GM19328 (cell line): Measurements from ENCODE around the gene FANCG.

Experiments
- ATAC-seq: cut with Tn5 transposase; IDR thresholded peaks from one replicate; pipeline ENCODE4 v1.9.1; 2021; ENCODE audit warnings: mild to moderate bottlenecking, moderate library complexity; ENCODE audit not compliant: unreplicated experiment

Gene FANCG

DNA sequence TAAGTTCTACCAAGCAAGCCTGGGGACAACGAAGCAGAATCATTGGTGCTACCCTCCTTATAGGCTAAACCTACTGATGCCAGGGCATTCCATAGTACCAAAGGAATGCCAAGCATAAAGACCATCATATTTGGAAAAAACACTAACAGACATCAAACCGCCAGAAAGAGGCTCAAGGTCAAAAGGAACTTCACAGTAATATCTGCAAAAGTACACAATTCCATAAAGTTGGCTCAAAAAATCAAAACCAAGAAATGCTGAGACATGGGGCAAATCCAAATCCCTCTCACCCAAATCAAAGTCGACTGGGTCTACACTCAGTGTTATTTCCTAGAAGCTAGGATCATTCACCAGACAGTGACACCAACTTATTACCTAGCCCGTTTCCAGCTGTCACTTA is 10.7 kb downstream of the FANCG start:
- ATAC-seq = no peak

- ATAC-seq = no peak
Measured at GRCh38 chr9:35067056-35067455, 12.7 kb downstream of the FANCG start.

GRCh38 chr9:35060548-35061207 is 19.1 kb downstream of the FANCG start:
- no peak for ATAC-seq

- ATAC-seq = no peak
Measured at GRCh38 chr9:35059438-35059837, 20.3 kb downstream of the FANCG start.

GRCh38 chr9:35057271-35057620 is 22.5 kb downstream of the FANCG start:
- ATAC-seq = no peak

DNA sequence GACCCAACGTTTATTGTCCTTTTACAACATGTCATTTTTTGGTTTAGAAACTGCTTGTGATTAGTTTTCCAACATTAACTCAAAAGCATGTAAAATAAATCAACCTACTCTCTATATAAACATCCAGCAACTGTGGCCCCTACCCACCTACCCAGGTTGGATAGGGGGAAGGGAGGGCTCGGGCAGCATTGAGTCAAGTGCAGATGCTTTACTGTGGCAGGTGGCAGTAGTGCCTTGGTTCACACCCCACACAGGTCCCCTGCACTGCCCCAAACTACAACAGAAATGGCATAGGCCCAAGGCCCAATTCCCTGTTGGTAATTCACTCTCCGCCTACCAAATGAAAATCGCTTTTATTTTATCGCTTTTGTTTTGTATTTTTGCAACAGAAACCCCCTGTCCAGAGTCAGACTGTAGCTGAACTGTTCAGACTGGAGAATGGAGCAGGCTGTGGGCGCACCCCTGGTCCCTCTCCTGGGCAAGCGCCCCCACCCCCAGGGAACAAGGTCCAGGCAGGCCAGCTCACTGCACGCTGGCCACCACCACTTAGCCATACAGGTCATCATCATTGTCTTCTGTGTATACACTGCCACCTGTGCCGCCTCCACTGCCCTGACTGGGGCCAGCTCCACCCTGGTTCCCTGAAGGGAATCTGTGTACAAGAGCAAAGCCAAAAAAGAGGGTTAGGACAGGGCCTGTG is 23.0 kb downstream of the FANCG start:
- ATAC-seq = no peak

GRCh38 chr9:35054871-35055644 is 24.7 kb downstream of the FANCG start:
- ATAC-seq = no peak

DNA sequence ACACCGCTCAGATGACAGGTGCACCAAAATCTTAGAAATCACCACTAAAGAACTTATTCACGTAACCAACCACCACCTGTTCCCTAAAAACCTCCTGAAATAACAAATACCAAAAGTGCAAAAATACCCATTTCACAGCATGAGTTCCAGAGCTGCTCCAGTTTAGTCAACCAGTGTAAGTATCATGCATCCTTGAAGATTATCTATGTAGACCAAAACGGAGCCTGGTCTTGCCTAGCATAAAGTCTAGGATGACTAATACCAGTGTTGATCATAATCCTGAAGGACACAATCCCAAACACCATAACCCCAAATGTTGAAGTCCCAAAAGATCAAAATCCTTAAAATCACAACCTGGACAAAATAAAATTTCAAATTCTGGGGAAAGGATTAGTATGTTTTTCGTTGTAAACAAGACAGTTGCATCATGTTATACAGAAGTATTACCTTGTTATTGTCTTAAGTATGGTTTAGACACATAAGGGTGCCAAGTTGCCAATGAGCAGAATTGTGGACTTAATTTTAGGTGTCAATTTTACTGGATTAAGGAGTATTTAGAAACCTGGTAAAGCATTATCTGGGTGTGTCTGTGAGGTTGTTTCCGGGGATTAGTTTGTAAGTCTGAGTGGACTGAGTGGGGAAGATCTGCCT is 25.4 kb downstream of the FANCG start:
- ATAC-seq = no peak

GRCh38 chr9:35051069-35051967 is 28.4 kb downstream of the FANCG start:
- no peak for ATAC-seq

GRCh38 chr9:35048511-35048910 is 31.2 kb downstream of the FANCG start:
- no peak for ATAC-seq

- ATAC-seq = no peak
Measured at GRCh38 chr9:35044071-35044470, 35.7 kb downstream of the FANCG start.

DNA sequence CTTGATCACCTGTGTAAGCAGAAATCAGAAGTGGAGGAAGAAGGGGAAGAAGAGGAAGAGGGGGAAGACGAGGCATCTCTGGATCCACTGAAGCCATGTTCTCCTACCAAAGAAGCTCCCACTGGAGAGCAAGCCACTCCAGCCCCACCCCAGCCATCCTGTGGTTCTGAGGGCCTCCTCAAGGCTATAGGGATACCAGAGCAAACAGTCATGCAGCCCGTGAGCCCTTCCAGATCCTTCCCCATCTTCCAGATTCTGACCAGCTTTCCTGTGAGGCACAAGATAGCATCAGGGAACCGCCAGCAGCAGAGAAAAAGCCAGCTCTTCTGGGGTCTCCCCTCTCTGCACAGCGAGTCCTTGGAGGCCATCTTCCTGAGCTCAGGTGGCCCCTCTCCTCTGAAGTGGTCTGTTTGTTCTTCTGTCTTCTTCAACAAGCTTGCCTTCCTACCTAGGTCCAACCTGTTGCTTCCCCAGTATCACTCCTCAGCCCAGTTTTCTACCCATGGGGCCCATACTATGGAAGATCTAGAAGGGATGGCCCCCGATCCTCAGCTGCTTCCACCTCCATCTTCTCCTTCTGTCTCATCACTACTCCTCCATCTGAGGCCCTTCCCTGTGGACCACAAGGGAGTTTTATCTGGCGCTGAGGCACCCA is 36.7 kb downstream of the FANCG start:
- no peak for ATAC-seq

- ATAC-seq = no peak
Measured at GRCh38 chr9:35042081-35042604, 37.6 kb downstream of the FANCG start.

DNA sequence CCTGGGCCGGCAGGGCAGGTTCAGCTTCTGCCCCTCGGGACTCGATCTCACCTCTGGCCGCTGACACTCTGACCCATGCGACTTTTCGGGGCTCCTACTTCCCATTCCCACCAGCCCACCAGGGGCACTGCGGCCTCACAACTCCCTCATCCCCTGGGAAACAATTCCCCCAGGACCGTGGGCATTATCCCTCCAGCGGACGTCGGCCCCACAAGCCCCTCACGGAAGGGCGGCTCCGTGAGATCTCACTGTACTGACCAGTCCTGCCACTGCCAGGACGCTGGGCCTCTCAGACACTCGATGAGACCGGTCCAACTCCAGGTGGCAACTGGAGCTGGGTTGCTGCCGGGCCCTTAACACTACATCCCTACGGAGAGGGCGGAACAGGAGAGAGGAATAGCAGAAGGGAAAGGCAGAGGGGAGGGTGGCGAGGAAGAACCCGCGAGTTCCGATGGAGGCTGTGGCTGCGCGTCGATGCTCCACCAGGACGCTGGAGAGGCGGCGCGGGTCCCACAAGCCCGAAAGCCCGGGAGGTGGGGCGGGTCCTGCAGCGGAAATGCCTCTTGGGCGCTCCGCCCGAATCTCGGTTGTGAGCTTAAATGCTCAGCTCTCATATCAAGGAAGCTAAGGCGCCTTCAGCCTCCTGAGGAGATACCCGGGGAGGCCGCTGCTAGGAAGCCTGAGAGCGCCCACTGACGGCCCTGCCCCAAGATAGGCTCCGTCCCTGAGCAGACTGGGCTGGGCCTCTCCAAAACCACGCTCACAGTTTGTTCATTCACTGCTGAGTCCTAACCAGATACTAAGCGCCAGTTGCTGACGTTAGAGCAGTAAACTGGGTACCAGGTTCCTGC is 43.7 kb downstream of the FANCG start:
- no peak for ATAC-seq

- ATAC-seq = no peak
Measured at GRCh38 chr9:35033101-35033500, 46.6 kb downstream of the FANCG start.

DNA sequence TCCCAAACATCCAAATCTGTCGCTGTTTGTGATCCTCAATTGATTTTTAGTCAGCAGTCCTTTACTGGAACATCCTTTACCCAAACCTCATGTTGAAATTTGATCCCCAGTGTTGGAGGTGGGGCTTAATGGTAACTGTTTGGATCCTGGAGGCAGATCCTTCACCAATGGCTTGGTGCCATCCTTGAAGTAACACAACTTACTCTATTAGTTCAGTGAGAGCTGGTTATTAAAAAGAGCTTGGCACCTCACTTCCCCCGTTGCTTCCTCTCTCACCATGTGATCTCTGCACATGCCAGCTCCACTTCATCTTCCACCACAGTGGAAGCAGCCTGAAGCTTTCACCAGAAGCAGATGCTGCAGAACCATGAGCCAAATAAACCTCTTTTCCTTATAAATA is 49.9 kb downstream of the FANCG start:
- ATAC-seq = no peak

- no peak for ATAC-seq
Measured at GRCh38 chr9:35029241-35029640, 50.5 kb downstream of the FANCG start.

DNA sequence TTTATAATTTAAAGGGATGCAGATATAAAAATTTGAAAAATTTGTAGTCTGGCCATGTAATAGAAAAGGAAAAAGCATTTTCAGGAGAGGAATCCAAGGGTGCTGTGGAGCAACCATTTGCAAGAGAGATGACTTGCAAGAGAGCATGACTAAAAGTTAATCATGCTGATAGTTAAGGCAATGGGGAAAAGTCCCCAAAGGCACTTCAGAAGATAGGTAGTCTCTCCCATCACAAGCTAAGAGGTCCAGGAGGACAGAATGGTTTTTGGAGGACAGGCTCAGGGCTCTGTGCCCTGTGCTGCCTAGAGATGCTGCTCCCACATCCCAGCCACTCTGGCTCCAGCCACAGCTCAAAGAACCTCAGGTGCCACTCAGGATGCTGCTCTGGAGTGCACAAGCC is 51.4 kb downstream of the FANCG start:
- no peak for ATAC-seq

GRCh38 chr9:35027860-35028259 is 51.9 kb downstream of the FANCG start:
- no peak for ATAC-seq
